GM18517 (cell line): Measurements from ENCODE around the gene LGALS3.

Source experiments
- ATAC-seq: cut with Tn5 transposase; IDR thresholded peaks from one replicate; pipeline ENCODE4 v1.9.1; 2021; ENCODE audit warnings: mild to moderate bottlenecking, moderate library complexity; ENCODE audit not compliant: unreplicated experiment

Gene LGALS3

DNA sequence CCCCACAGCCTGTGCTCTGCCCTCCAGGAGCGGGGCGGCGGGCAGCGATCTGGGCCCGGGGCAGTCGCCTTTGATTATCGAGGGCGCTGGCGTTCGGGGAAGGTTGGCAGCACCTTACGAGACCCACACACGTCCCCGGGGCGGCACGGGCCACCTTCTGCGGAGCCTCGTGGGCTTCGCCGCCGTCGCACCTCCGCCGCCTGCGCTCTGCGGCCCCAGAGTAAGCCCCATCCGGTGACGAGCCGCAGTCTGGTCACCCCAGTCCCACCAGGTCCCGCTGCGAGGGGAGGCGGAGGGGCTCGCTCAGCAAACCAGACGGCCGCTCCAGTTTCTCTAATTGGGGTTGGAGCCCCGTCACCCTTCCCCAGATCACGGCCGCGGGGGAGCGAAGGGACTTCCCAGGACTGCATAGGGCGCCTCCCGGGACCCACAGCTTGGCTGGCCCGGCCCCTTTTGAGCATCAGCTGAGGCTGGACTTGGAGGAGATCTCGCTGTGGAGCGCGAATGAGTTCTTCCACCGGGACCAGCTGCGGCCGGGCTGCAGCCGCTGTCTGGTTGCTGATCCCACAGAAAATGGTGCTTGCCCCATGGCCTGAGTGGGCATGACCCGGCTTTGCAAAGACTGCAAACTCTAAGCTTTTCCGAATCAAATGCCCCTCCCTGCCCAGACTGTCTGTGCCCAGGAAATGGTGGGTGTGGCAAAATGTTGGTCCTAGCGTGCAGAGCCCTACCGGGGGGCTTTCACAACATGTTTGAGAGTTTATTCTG, 560 bp downstream of the LGALS3 start:
- peak; percentile 44 for ATAC-seq

DNA sequence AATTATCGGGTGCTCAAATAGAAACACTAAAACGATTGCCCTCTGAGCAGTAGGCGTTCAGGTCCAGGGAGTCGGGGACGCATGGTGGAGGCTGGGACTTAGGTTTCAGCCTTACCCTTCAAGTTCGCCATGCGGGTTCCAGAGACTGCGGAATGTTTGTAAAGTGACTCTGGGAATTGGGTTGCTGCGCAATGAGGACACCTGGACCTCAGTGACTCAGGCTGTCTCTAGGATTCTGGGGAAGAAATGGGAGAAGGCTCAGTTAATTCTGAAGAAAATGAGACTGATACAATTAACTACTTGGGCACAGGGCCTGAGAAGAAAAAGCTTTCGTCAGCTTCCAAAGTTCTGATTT, 1.1 kb downstream of the LGALS3 start:
- no peak for ATAC-seq

DNA sequence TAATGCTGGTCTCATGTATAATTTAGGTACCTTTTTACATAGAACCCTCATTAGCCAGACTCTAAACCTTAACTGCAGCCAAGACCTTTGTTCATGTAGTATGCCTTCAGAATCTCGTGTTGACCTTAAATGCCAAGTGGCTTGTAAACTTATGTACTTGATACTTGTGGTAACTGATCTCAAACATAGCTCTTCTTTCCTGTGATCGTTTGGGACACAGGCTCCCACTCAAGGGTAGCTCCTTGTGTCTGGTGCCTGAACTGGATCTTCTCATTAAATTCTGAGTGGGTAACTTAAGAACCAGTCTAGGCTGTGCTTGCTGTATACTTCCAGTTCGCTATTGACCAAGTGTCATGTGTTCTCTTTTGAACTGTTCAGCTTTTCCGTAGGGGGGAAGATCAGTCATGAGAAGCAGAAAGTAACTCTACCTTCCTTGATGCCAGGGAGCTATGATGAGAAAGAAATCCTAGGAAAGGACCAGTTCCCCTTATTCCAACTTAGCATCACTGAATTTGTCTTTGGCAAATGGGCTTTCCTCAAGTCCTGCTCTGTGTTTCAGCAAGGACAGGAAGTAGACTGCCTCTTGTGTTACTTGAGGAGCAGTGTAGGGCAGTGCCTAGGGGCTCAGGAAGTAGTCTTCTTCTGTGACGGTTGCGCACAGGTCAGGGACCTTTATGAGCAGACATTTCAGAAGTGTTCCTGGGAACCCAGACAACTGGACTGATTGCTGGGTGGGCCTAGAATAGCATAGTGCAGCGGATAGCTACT, 2.5 kb downstream of the LGALS3 start:
- no peak for ATAC-seq

DNA sequence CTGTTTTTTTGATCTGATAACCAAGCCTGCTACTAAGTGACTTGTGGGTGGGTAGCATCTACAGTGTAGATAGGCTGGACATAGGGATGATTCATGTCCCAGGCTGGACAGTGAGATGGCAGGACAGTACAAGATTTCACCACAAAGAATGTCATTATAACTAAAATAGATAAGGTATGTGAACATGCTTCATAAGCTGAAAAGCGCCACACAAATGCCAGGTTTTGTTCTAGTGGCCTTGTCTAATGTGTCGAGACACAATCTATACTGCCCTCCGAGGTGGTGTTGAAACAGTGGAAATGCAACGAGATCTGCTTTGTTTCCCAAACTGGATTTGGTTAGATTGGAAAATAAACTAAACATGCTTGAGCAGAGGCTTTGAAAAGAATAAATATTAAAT, 4.4 kb downstream of the LGALS3 start:
- no peak for ATAC-seq

DNA sequence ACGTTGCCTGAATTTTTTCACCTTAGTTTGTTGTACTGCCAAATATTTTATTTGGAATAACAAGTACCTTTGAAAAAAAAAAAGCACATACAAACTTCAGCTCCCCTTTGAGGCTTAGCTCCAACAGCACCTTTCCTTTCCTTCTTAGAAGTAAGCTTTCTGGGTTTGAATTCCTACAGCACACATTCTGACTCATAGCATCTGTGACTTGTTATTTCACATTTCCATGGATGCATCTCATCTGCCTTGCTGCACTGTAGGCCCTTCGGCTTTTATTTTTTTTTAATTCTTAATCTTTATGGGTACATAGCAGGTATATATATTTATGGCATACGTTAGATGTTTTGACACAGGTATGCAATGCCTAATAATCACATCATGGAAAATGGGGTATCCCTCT, 7.2 kb downstream of the LGALS3 start:
- no peak for ATAC-seq

DNA sequence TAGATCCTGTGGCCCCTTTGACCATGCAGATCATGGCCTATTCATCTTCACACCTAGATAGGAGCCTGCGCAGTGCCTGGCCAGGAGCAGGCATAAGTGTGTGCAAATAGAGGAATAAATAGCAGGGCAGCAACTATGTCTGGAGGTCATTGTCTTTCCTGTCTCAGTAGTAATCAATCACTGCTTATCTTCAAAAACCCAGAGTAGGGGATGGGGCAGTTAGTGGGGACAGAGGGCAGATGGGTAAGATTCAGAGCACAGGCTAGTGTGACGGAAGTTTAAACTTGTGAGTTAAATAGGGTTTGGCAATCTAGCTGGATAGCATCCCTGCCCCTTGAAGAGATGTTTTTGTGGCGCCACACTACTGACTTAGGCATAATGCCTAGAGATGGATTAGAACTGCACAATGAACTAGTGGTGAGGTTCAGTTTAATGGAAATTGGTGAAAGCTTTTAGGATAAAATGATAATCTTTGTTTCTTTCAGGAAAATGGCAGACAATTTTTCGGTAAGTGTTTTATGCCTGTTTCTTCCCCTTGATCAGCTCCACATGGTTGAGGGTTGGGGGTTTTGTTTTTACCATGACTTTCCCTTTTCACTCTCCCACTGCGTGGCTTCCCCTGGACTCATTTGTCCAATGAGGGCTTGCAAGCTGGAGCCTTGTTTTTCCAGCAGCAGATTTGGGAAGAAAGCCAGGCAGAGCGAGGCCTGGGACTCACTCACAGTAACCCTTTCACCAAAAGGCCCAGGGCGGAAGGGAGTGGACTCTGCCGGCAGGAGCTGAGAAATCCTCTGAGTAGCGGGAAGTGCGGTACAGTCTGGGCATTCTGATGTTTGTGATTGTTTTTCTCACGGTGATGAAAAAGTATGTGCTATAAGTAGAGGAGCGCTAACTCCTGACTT, 8.1 kb downstream of the LGALS3 start:
- ATAC-seq: no peak

DNA sequence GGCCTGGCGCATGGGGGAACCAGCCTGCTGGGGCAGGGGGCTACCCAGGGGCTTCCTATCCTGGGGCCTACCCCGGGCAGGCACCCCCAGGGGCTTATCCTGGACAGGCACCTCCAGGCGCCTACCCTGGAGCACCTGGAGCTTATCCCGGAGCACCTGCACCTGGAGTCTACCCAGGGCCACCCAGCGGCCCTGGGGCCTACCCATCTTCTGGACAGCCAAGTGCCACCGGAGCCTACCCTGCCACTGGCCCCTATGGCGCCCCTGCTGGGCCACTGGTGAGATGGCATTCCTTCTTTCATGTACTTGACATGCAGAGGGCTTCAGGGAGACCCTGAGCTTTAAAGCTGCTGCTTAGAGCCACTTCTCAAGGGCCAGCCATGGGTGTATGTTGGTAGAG, 9.0 kb downstream of the LGALS3 start:
- no peak for ATAC-seq

DNA sequence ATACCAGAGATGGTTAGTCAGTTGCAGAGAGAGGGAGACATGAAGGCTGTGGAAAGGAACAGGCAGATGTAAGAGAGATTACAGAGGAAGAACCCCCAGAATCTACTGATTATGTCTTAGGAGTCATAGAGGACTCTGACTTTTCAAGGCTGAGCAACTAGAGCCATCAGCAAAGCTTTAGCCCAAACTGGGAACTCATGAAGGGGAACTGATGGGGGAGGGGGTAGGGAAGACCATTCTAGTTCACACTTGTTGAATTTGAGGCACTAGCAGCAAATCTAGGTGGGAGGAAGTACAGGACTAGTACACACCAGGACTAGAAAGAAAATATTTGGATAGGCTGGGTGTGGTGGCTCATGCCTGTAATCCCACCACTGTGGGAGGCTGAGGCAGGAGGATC, 10.1 kb downstream of the LGALS3 start:
- ATAC-seq: no peak

DNA sequence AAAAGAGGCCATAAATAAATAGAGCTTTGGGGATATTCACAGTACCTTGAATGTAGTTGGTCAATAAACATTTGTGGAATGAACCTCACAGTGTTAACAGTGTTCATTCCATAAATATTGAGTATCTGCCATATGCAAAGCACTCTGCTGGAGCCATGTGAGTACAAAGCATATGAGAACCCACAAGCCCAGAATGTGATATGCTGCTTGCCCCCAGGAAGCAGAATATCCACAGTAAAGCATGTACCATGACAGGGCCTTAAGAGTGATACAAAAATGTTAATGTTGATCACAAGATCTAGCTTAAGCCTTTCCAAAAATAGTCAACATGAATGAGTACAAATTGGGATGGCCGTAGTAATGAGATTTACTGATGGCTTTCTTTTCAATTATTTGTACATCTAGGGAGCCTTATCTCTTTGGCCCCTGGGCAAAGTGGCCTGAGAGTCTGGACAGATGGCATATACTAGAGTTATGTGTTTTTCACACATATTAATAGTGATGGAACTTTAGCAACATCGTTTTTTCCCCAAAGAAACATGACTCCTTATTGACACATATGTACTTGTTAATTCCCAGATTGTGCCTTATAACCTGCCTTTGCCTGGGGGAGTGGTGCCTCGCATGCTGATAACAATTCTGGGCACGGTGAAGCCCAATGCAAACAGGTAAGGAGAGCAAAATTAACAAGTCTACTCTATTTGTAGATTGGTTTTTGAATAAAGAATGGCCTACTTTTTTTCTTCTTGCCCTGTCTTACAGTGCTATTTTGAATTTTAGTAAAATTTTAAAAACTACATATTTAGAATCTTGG, 10.9 kb downstream of the LGALS3 start:
- no peak for ATAC-seq

DNA sequence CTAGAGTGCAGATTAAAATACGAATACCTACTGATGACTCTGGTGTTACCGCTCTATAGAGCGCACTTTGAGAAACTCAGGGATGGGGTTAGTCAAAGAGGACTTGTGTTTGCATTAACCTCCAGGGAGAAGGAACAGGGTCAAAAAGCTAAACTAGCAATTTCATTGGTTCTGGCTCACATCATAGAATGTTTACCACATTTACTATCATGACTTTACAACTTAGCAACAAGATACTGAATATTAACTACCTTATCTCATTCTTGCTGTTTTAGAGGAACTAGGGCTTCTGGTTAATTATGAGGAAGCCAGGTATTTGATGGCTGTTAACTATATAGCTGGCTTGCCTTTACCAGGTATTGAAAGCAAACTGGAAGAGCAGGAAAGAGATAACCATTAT, 12.8 kb downstream of the LGALS3 start:
- ATAC-seq: no peak

DNA sequence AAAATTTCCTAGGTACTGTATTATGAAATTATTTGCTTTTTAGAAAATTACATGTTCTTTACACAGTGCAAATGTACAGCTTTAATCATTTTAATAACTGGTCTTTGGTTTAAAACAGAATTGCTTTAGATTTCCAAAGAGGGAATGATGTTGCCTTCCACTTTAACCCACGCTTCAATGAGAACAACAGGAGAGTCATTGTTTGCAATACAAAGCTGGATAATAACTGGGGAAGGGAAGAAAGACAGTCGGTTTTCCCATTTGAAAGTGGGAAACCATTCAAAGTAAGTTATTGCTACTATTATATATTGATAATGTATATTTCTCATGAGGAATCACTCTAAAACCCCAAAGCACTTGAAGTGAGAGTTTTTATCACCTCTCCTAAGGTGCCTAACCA, 13.4 kb downstream of the LGALS3 start:
- no peak for ATAC-seq

DNA sequence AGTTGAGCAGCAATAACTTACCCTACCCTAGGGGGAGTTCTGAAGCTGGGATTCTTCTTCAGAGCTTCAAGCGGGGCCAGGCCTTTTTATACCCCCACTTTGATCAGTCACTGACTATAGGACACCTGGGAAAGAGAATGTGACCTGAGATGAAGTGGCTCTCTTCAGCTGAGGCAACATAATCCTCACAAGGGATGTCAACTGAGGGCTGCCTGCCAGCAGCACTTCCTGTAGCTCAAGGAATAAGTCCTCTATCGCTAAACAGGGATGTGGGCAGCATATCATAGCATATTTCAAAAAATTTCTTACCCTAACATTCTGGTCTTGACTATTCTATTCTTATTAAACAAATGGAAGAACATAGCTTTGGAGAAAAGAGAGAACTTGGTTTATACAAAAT, 17.4 kb downstream of the LGALS3 start:
- ATAC-seq: no peak

DNA sequence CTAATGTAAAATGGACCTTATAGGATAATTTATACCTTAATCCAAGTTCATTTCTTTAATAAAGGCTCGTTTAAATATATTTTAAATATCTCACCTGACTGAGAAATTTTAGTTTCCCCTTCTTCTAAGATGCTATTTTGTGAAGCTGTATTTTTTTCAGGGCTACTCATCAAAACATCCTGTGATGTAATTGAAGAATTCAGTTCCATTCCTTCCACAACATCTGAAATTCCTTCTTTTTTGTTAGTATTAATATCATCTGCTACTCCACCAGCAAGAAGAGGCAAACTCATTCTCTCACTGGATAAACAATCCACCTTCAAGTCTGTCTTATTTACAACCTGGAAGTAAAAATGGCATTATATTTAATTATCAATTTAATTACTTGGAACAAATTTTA, 22.5 kb downstream of the LGALS3 start:
- ATAC-seq: no peak

DNA sequence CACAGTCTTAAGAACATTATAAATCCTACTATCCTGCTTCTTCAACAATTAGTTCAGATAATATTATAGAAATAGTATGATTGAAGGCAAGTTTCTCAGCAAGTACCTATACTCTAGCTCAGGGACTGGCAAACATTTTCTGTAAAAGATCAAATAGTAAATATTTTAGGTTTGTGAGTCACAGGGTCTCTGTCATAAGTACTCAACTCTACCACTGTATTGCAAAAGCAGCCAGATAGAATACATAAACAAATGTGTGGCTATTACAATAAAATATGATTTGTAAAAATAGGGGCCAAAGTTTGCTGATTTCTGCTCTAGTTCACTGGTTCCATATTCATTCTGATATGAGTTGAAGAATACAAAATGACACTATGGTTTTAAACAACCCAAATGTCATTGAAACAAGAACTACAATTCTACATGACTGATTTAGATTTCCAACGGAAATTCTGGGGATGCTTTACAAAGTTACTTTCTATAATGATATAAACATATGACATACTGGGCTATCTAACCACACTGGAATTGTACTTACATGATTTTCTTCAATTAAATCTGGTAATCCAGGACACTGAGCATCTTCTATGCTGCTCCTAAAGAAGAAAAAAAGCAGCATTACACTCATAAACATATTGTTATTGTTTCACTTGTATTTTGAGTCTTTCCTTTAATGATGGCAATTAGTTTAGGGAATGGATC, 23.2 kb downstream of the LGALS3 start:
- no peak for ATAC-seq

DNA sequence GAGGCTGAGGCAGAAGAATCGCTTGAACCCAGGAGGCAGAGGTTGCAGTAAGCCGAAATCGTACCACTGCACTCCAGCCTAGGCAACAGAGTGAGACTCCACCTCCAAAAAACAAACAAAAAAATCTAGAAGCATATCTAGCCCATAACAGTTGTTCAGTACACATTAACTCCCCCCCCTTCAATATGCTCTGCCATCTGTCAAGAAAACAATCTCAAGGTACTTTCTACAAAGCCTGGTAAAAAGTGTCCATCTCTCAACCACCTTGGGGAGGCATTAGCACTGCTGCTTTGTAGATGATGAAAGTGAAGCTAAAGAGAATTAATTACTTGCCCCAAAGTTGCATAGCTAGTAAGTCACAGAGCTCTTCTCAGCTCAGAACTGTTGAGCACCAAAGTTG, 24.9 kb downstream of the LGALS3 start:
- ATAC-seq: no peak

DNA sequence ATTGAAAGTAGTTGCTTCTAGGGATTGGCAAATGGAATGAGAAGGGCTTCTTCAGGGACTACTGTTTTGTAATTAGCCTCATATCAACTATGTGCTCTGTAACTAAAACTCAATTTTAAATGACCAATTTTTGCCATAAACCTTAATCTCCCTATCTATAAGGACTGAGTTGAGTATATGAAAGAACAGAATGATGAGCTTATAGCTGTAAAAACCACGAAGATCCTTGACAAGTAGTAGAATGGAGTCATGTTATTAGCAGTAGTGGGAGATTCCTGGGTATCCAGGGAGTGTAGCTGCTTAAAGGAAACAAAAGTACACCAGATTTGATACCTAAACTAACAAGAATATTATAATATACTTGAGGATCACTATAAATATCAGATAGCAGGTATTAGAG, 28.0 kb downstream of the LGALS3 start:
- ATAC-seq: no peak

DNA sequence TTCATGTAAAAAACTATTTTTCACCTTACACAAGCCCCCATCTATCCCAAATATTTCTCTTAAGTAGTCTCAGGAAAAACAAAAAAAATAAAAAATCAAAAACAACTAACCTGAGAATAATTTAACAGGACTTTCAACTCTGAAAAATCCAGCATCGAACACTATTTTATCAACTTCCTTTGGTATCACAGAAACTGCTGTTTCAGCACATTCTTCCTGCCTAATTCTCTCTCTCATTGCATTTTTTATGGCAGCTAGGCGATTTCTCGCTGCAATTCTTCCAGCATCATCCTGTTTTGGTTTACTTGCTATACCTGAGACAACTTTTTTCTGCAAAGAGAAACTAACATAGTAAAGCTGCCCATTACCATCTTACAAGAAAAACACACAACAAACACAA, 29.4 kb downstream of the LGALS3 start:
- ATAC-seq: no peak

DNA sequence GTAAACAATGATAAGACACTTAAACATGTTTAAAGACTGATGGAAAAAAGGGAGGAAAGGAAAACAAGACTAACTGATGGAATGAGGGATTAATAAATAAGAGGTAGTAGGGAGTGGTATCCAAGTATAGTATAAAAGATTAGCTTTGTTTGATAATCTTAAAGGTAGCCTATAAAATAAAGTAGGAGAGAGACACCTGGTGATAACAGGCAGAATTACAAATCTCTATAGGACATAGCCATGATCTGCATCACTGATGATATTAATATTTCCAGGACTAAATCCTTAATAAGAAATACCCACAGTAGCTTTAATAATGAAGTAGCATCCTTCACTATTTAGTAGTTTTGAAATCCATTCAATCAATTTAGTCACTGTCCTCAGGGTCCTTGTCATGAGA, 31.9 kb downstream of the LGALS3 start:
- ATAC-seq: no peak

DNA sequence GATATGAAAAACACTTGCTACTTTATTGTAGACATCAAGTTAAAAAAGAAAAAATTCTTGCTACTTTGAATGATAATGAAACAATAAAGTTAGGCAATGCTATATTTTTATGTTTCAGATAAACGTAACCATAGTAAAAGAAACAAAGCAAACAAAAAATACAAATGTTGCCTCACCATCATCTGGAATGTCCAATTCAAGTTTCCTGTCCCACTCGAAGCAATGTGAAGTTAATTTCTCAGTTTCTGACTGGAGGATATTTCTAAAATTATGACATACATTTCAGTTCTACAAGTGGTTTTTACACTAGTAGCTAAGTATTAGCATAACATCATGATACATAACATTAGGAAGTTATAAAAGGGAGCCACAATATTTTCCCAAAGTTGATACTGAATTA, 41.5 kb downstream of the LGALS3 start:
- no peak for ATAC-seq

DNA sequence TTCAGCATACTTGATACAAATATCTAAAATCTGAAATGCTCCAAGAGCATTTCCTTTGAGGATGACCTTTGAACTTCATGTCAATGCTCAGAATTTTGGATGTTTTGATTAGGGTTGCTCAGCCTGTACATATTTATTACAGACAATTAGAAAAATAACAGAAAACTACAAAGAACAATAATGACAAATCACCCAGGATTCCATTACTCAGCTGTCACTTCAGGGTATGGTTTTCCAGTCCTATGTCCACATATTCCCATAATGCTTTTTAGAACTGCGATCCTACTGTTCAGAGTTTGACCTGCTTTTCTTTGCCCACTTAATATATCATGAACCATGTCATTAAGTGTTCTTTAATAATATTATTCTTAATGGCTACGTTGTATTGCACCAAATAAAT, 51.0 kb downstream of the LGALS3 start:
- no peak for ATAC-seq
